HL-60 (cell line): Measurements from ENCODE around the gene LYPD1.

ENCODE experiments used
- DNase-seq, 2 experiments: peaks; one replicate each; pipeline ENCODE4 v3.0.0-alpha.2; 2010 to 2020; ENCODE audit warnings: low read depth in 1 of 2, low spot score in 1 of 2
- H3K27ac ChIP-seq: fragments of 250-450 bp; sonication (Bioruptor Pico); replicated peaks from 2 replicates; pipeline ENCODE4 v1.5.1; 2020; ENCODE audit warnings: mild to moderate bottlenecking, moderate library complexity
- H3K27me3 ChIP-seq: fragments of 250-450 bp; sonication (Bioruptor Pico); 2 replicates; pipeline ENCODE4 v1.5.1; 2021; ENCODE audit warnings: mild to moderate bottlenecking, moderate library complexity; ENCODE audit not compliant: insufficient read depth, poor library complexity, severe bottlenecking
- H3K4me3 ChIP-seq: replicated peaks from 2 replicates; pipeline ENCODE4 v1.5.1; 2011; ENCODE audit warnings: mild to moderate bottlenecking, control low read depth, low read length; ENCODE audit not compliant: insufficient read depth
- CTCF ChIP-seq: IDR thresholded peaks from one replicate; pipeline ENCODE4 v1.5.1; 2011; ENCODE audit warnings: low read length, control low read depth, inconsistent platforms; ENCODE audit not compliant: insufficient read depth
- GABPA ChIP-seq: IDR thresholded peaks from 2 replicates; pipeline ENCODE4 v1.6.1; 2012; ENCODE audit warnings: low read depth
- POLR2AphosphoS5 ChIP-seq: IDR thresholded peaks from 2 replicates; pipeline ENCODE4 v1.6.1; 2012; ENCODE audit warnings: low read depth
- SPI1 ChIP-seq: IDR thresholded peaks from 2 replicates; pipeline ENCODE4 v1.6.1; 2012; ENCODE audit warnings: low read depth, mild to moderate bottlenecking, borderline replicate concordance
- TF ChIP-seq, protein P1 (sequence below): IDR thresholded peaks from 2 replicates; pipeline ENCODE4 v1.6.1; 2012; ENCODE audit warnings: low read depth; ENCODE audit not compliant: insufficient replicate concordance

Gene LYPD1

DNA sequence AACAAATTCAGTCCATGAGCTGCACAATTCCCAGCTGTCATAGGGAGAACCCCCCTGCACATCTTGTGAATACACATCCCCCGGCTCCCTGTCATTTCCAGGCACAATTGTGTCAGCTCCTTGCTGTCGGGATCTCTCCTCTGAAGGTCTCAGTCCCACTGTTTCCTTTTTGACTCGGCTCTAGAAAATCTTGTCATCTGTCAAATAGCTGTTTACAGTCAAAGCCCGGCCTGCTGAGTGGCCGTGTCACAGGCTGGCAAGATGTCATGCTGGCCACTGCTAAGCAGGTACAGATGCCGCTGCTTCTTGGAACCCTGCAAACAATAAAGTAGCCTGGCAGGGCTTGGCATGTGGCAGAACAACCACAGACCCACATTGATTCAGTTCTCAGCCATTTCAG lies 61.7 kb downstream of the LYPD1 start:
- H3K27me3 ChIP-seq: no peaks in the 10 kb centered on the region
- H3K27ac ChIP-seq: no peak overlapping the region
- TF ChIP-seq GABPA: no peak
- TF ChIP-seq POLR2AphosphoS5: no peak
- no peak for TF ChIP-seq CTCF
- TF ChIP-seq, protein P1, sequence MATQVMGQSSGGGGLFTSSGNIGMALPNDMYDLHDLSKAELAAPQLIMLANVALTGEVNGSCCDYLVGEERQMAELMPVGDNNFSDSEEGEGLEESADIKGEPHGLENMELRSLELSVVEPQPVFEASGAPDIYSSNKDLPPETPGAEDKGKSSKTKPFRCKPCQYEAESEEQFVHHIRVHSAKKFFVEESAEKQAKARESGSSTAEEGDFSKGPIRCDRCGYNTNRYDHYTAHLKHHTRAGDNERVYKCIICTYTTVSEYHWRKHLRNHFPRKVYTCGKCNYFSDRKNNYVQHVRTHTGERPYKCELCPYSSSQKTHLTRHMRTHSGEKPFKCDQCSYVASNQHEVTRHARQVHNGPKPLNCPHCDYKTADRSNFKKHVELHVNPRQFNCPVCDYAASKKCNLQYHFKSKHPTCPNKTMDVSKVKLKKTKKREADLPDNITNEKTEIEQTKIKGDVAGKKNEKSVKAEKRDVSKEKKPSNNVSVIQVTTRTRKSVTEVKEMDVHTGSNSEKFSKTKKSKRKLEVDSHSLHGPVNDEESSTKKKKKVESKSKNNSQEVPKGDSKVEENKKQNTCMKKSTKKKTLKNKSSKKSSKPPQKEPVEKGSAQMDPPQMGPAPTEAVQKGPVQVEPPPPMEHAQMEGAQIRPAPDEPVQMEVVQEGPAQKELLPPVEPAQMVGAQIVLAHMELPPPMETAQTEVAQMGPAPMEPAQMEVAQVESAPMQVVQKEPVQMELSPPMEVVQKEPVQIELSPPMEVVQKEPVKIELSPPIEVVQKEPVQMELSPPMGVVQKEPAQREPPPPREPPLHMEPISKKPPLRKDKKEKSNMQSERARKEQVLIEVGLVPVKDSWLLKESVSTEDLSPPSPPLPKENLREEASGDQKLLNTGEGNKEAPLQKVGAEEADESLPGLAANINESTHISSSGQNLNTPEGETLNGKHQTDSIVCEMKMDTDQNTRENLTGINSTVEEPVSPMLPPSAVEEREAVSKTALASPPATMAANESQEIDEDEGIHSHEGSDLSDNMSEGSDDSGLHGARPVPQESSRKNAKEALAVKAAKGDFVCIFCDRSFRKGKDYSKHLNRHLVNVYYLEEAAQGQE: no peak
- no peak for TF ChIP-seq SPI1
- DNase-seq: no peak
- no peak overlapping the region for H3K4me3 ChIP-seq

GRCh38 chr2:132607426-132608090 lies 62.4 kb downstream of the LYPD1 start:
- H3K27ac ChIP-seq: no peak overlapping the region
- no peak overlapping the region for H3K4me3 ChIP-seq
- H3K27me3 ChIP-seq: no peaks in the 10 kb centered on the region
- no peak for DNase-seq
- TF ChIP-seq, protein P1: no peak
- TF ChIP-seq GABPA (no peak), SPI1 (no peak), CTCF (no peak), POLR2AphosphoS5 (no peak)

- H3K4me3 ChIP-seq: no peak overlapping the region
- DNase-seq: no peak
- H3K27ac ChIP-seq: no peak overlapping the region
- H3K27me3 ChIP-seq: no peaks in the 10 kb centered on the region
- no peak for TF ChIP-seq POLR2AphosphoS5
- no peak for TF ChIP-seq SPI1
- TF ChIP-seq, protein P1: no peak
- no peak for TF ChIP-seq CTCF
- no peak for TF ChIP-seq GABPA
Observed at GRCh38 chr2:132606649-132607048, 63.4 kb downstream of the LYPD1 start.
